BLaER1 treated with 17β-estradiol and CSF1 and Interleukin-3, amounts not matched to agents 10 nM and 100 nM (cell line): ENCODE measurements around the gene KRT73.

Experiments used
- H3K27ac ChIP-seq, 11 experiments: shearing (Covaris generic); formaldehyde crosslinking; 2 replicates each; pipeline ENCODE4 v1.8.1; 2022
- H3K27me3 ChIP-seq, 11 experiments: shearing (Covaris generic); formaldehyde crosslinking; 2 replicates each; pipeline ENCODE4 v1.8.1; 2022
- H3K36me3 ChIP-seq, 11 experiments: shearing (Covaris generic); formaldehyde crosslinking; 2 replicates each; pipeline ENCODE4 v1.8.1; 2022
- H3K4me1 ChIP-seq, 10 experiments: shearing (Covaris generic); formaldehyde crosslinking; 2 replicates each; pipeline ENCODE4 v1.8.1; 2022
- H3K4me2 ChIP-seq, 11 experiments: shearing (Covaris generic); formaldehyde crosslinking; 2 replicates each; pipeline ENCODE4 v1.8.1; 2022
- H3K4me3 ChIP-seq, 10 experiments: shearing (Covaris generic); formaldehyde crosslinking; 2 replicates each; pipeline ENCODE4 v1.8.1; 2022
- H3K9ac ChIP-seq, 11 experiments: shearing (Covaris generic); formaldehyde crosslinking; 2 replicates each; pipeline ENCODE4 v1.8.1; 2022
- H3K9me3 ChIP-seq, 11 experiments: shearing (Covaris generic); formaldehyde crosslinking; replicated peaks in 1 of 11; 2 replicates each; pipeline ENCODE4 v1.8.1; 2022
- H4K20me1 ChIP-seq, 11 experiments: shearing (Covaris generic); formaldehyde crosslinking; 2 replicates each; pipeline ENCODE4 v1.8.1; 2022
- Cebpa-rat ChIP-seq, 11 experiments: shearing (Covaris generic); IDR thresholded peaks; 2 replicates each; pipeline ENCODE4 v1.8.1; 2022

The KRT73 gene

GRCh38 chr12:52617403-52617785 is 965 bp downstream of the KRT73 start:
- H3K36me3 ChIP-seq = no peaks in the 10 kb centered on the region
- H3K4me1 ChIP-seq = peaks cover 30 to 46% (median 41%) of the 10 kb centered on the region in 10 experiments
- H3K27me3 ChIP-seq = no peaks in the 10 kb centered on the region

GRCh38 chr12:52616680-52617402 is 1.5 kb downstream of the KRT73 start:
- Histone ChIP-seq H3K4me2 (peak overlapping the region in 7 of 11 experiments; percentile 71 to 87 (median 82); a peak in 13 of 22 replicates), H3K27ac (peak overlapping the region in 5 of 11 experiments; percentile 55 to 80 (median 66); a peak in 8 of 22 replicates), H3K27me3 (no peaks in the 10 kb centered on the region), H3K4me1 (peaks cover 30 to 46% (median 41%) of the 10 kb centered on the region in 10 experiments), H3K9me3 (no peaks in the 10 kb centered on the region), H3K9ac (peak overlapping the region in 1 of 11 experiments; percentile 8; a peak in 1 of 22 replicates), H3K4me3 (no peak overlapping the region), H4K20me1 (no peaks in the 10 kb centered on the region), H3K36me3 (no peaks in the 10 kb centered on the region)
- TF ChIP-seq Cebpa-rat (IDR thresholded peaks at IDR 0.05) = no peak

More at GRCh38 chr12:52617403-52617785, 965 bp downstream of the KRT73 start:
- H3K4me3 ChIP-seq = no peak overlapping the region
- H3K9ac ChIP-seq = no peak overlapping the region
- H4K20me1 ChIP-seq = no peaks in the 10 kb centered on the region
- peaks cover 0 to 2% (median 0%) of the 10 kb centered on the region in 11 experiments; a peak in 3 of 22 replicates for H3K9me3 ChIP-seq
- no peak overlapping the region for H3K4me2 ChIP-seq
- TF ChIP-seq Cebpa-rat (IDR thresholded peaks at IDR 0.05) = no peak
- peak overlapping the region in 2 of 11 experiments; percentile 70 to 80; a peak in 2 of 22 replicates for H3K27ac ChIP-seq

DNA sequence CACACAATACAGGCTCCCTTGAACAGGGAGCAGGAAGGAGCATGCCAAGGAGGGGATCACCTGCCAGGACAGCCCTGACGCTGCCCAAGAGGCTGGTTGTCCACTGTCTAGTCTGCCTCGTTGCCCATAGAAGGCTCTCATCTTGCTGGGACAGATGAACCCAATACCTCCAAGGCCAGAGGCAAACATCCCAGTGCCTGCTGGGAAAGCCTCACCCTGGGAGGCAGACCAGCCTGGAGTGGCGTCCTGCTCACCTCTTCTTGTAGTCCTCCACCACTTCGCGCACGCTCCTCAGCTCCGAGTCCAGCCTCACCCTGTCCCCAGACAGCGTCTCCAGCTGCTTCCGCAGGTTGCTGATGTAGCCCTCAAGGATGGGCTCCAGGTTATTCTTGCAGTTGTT is 2.4 kb downstream of the KRT73 start:
- Histone ChIP-seq H3K9me3 (no peaks in the 10 kb centered on the region), H3K4me3 (no peak overlapping the region), H3K36me3 (no peaks in the 10 kb centered on the region), H3K4me1 (peaks cover 30 to 46% (median 41%) of the 10 kb centered on the region in 10 experiments), H3K9ac (peak overlapping the region in 7 of 11 experiments; percentile 14 to 61 (median 46); a peak in 12 of 22 replicates), H4K20me1 (no peaks in the 10 kb centered on the region), H3K27me3 (no peaks in the 10 kb centered on the region), H3K27ac (peak overlapping the region in 9 of 11 experiments; percentile 30 to 80 (median 65); a peak in 16 of 22 replicates), H3K4me2 (peak overlapping the region; percentile 61 to 87 (median 82))
- TF ChIP-seq Cebpa-rat (IDR thresholded peaks at IDR 0.05) = no peak

DNA sequence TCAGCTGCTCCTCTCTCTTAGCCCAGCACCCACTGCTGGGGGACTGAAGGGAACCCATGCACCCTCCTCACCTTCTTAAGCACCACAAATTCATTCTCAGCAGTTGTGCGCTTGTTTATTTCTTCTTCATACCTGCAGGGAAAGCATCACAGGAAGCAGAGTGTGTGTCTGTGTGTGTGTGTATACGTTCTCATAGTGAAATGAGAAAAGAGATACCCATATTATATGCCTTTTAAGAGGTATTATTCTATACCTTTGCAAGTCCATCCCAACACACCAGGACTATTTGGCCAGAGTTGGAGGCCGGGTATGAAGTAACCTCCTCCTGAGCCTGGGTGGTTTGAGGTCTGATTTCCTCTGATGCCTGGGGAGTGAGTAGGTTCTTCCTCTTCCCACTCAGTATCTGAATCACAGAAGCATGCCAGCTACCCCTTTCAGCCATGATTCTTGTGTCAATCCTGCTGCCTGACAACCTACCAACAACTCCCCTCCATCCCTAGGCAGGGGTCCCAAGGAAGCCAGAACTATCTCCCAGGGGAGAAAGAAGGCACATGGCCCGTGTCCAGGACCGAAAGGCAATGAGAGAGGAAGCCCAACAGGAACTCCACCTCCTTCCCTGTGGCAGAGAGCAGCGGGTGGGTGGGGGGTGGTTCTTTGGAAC is 3.0 kb downstream of the KRT73 start:
- Histone ChIP-seq H4K20me1 (no peaks in the 10 kb centered on the region), H3K27me3 (no peaks in the 10 kb centered on the region), H3K4me2 (peak overlapping the region; percentile 61 to 87 (median 82)), H3K9ac (peak overlapping the region in 8 of 11 experiments; percentile 14 to 61 (median 45); a peak in 12 of 22 replicates), H3K4me3 (no peak overlapping the region), H3K36me3 (no peaks in the 10 kb centered on the region), H3K4me1 (peaks cover 30 to 46% (median 41%) of the 10 kb centered on the region in 10 experiments), H3K9me3 (no peaks in the 10 kb centered on the region), H3K27ac (peak overlapping the region in 9 of 11 experiments; percentile 30 to 80 (median 65); a peak in 16 of 22 replicates)
- no peak; a peak in 1 of 22 replicates for TF ChIP-seq Cebpa-rat (IDR thresholded peaks at IDR 0.05)

DNA sequence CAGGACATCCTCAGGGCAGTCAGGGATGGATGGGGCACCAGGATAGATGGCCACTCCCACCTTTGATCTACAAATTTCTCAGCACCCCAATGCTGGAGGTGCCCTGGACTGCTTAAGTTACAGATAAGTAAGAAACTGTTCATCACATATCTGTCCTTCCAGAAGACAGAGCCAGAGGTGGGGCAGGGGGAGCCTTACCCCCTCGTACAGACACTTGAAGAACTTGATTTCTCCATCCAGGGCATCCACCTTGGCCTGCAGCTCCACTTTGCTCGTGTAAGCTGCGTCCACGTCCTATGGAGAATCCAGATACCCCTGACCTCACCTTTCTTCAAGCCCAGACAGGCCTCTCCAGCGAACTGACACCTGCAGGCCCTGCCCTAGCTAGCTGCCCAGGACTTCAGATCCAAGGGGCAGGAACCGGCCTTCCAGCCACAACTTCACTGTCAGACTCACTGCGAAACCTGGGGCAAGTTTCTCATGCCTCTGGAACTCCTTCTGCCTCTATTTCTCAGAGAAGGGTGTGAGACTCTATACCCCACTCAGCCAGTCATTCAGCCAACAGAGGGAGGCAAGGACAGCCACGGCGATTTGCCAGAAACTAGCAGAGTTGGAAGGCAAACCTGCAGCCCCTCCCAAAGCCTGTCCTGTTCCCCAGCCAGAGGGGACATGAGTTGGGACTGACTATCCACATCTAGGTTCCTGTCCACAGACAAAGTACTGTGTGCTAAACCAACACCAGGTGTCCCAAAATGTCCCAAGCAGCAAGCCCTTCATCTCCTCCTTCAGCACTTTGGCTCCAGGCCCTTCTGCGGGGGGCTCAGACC is 3.8 kb downstream of the KRT73 start:
- no peaks in the 10 kb centered on the region for H3K9me3 ChIP-seq
- no peak overlapping the region for H3K4me3 ChIP-seq
- no peaks in the 10 kb centered on the region for H3K27me3 ChIP-seq
- no peak for TF ChIP-seq Cebpa-rat (IDR thresholded peaks at IDR 0.05)
- H3K4me1 ChIP-seq = peaks cover 30 to 46% (median 41%) of the 10 kb centered on the region in 10 experiments
- peak overlapping the region in 7 of 11 experiments; percentile 47 to 80 (median 65); a peak in 14 of 22 replicates for H3K27ac ChIP-seq
- H3K36me3 ChIP-seq = no peaks in the 10 kb centered on the region
- H3K9ac ChIP-seq = peak overlapping the region in 4 of 11 experiments; percentile 30 to 61 (median 48); a peak in 5 of 22 replicates
- H4K20me1 ChIP-seq = no peaks in the 10 kb centered on the region
- H3K4me2 ChIP-seq = peak overlapping the region; percentile 61 to 87 (median 82); a peak in 20 of 22 replicates

GRCh38 chr12:52613384-52614030 is 4.9 kb downstream of the KRT73 start:
- Histone ChIP-seq H4K20me1 (no peaks in the 10 kb centered on the region), H3K4me1 (peaks cover 30 to 46% (median 41%) of the 10 kb centered on the region in 10 experiments), H3K9ac (no peak overlapping the region; a peak in 1 of 22 replicates), H3K9me3 (no peaks in the 10 kb centered on the region), H3K27ac (peak overlapping the region in 7 of 11 experiments; percentile 13 to 80 (median 65); a peak in 12 of 22 replicates), H3K4me2 (peak overlapping the region; percentile 5 to 87 (median 82); a peak in 19 of 22 replicates), H3K27me3 (no peaks in the 10 kb centered on the region), H3K36me3 (no peaks in the 10 kb centered on the region), H3K4me3 (no peak overlapping the region)
- no peak for TF ChIP-seq Cebpa-rat (IDR thresholded peaks at IDR 0.05)

GRCh38 chr12:52612431-52613383 is 5.7 kb downstream of the KRT73 start:
- no peaks in the 10 kb centered on the region for H4K20me1 ChIP-seq
- H3K9ac ChIP-seq = no peak overlapping the region
- H3K4me3 ChIP-seq = no peak overlapping the region
- H3K27ac ChIP-seq = peak overlapping the region in 6 of 11 experiments; percentile 4 to 80 (median 62); a peak in 5 of 22 replicates
- H3K4me1 ChIP-seq = peaks cover 30 to 46% (median 41%) of the 10 kb centered on the region in 10 experiments
- H3K27me3 ChIP-seq = no peaks in the 10 kb centered on the region
- no peak for TF ChIP-seq Cebpa-rat (IDR thresholded peaks at IDR 0.05)
- H3K4me2 ChIP-seq = peak overlapping the region in 9 of 11 experiments; percentile 71 to 87 (median 82); a peak in 17 of 22 replicates
- no peaks in the 10 kb centered on the region for H3K36me3 ChIP-seq
- no peaks in the 10 kb centered on the region for H3K9me3 ChIP-seq
